Skin of body (tissue), 2 donors: Measurements from ENCODE around the gene MGMT. TPM values are rescaled to one million over a fixed set of nuclear protein-coding genes. Genes with fewer than 3 reads are reported as not detected.
A peak's percentile ranks its signal among the peaks of the same experiment; 100 is the strongest.

Source experiments
- DNase-seq: peaks from one replicate; lab custom pipeline; 2025; lab: John Stamatoyannopoulos, UW
- total RNA-seq: library from RNA; depleted of rRNA; stranded (reverse); fragments of >200 nt; gene quantifications from one replicate; pipeline ENCODE4 v1.2.3, GENCODE V29; 2014

Gene MGMT
- total RNA-seq, 1 donor from 2014 or later = 25.4 TPM

GRCh38 chr10:129769381-129770116 is 302.5 kb downstream of the MGMT start:
- no peak for DNase-seq

- DNase-seq = no peak
These were observed 303.2 kb downstream of the MGMT start for GRCh38 chr10:129770286-129770685.

GRCh38 chr10:129771024-129771423 is 304.0 kb downstream of the MGMT start:
- DNase-seq = no peak

GRCh38 chr10:129771576-129771975 is 304.5 kb downstream of the MGMT start:
- DNase-seq = no peak

- no peak for DNase-seq
These were observed 305.0 kb downstream of the MGMT start for GRCh38 chr10:129771991-129772431.

GRCh38 chr10:129772468-129773358 is 305.7 kb downstream of the MGMT start:
- DNase-seq = no peak

- no peak for DNase-seq
These were observed 306.4 kb downstream of the MGMT start for GRCh38 chr10:129773359-129773990.

GRCh38 chr10:129774082-129774735 is 307.2 kb downstream of the MGMT start:
- DNase-seq = no peak

- no peak for DNase-seq
These were observed 307.8 kb downstream of the MGMT start for GRCh38 chr10:129774736-129775401.

- no peak for DNase-seq
These were observed 308.6 kb downstream of the MGMT start for GRCh38 chr10:129775681-129776080.

GRCh38 chr10:129777687-129778086 is 310.6 kb downstream of the MGMT start:
- no peak for DNase-seq

- no peak for DNase-seq
These were observed 311.5 kb downstream of the MGMT start for GRCh38 chr10:129778571-129778970.

GRCh38 chr10:129779126-129780111 is 312.4 kb downstream of the MGMT start:
- peak; percentile 29 for DNase-seq

GRCh38 chr10:129780198-129780597 is 313.2 kb downstream of the MGMT start:
- no peak for DNase-seq

- DNase-seq = no peak
These were observed 314.1 kb downstream of the MGMT start for GRCh38 chr10:129780901-129781795.

- DNase-seq = no peak
These were observed 317.2 kb downstream of the MGMT start for GRCh38 chr10:129784291-129784690.

- DNase-seq = no peak
These were observed 317.9 kb downstream of the MGMT start for GRCh38 chr10:129784891-129785290.

GRCh38 chr10:129785536-129785981 is 318.5 kb downstream of the MGMT start:
- no peak for DNase-seq

GRCh38 chr10:129786216-129786615 is 319.2 kb downstream of the MGMT start:
- DNase-seq = no peak
